GM10847 (cell line): ENCODE data around the gene APOA4.

Experiments used
- POLR2A ChIP-seq: IDR thresholded peaks from 2 replicates; pipeline ENCODE4 v1.6.1; 2011; ENCODE audit not compliant: insufficient read length; ENCODE audit errors: extremely low read depth

The APOA4 gene

DNA sequence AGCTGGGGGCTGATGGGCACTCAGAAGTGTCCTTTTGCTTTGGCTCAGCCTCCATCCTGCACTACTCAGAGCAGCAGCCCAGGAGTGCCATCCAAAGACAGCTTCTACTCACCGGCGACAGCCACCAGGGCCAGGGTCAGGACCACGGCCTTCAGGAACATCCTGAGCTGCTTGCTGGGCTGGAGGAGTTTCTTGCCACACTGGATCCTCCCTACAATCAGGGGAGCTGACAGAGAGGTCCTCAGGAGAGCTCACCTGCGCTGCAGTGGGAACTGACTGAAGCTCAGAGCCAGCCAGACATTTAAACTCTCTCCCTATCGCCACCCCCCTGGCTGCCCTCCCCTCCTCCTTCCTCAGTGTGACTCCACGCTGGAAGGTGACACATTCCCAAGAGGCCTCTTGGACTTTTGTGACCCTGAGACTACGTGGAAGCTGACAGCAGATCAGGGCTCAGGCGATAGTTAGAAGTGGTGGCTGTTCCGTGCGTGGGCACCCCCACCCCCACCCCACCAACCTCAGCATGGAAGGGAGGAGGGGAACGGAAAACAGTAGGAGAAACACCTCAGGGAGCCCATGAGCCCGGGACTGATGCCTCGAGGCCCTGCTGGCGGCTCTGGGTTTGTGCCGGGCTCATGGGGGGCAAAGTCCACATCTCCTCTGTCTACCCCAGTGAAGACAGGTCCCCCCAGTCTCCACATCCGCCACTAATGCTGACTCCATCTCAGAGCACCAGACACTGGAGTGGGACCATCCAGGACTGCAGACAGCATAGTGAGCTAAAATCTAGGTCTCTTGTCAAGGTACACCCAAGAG lies at the start of gene APOA4:
Gene APOA4 (minus strand): TSS at position 274 of the 813 bp plus-strand sequence. CDS start 113 bp downstream, at position 161.
- TF ChIP-seq POLR2A, result no peak

DNA sequence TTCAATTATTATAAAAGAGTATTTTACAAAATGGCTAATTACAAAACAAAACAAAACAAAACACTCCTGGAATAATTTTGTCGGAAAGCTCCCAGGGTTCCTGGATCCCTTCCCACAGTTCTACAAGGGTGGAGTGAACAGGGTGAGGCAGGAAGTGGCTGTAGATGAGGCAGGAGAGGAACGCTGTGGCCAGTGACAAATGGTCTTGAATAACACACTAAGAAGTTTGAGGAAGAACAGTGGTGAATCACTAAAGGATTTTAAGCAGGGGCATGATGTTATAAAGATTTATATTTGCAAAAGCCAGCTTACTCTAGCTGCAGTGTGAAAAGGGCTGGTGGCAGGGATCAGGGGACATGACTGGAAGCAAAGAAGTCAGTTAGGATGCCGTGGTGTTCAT lies 48.1 kb upstream of the APOA4 start:
- no peak for TF ChIP-seq POLR2A

DNA sequence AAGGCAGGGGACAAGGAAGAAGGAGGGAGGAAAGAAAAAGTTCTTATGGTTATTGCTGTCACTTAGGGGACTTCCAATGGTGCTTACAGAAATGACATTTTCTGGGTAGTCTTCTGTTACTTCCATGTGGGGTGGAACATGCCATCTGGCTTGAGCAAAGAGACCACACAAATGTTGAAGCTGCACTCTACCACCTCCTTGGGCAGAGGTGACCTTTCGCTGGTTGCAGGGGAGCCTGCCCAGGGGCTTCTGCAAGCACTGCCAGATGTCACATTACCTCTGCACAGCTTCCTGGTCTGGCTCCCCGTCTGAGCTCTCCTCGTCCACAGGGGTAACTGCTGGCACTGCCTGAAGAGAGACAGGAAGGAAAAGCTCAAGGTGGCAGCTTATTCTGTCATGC lies 47.0 kb upstream of the APOA4 start:
- no peak for TF ChIP-seq POLR2A

DNA sequence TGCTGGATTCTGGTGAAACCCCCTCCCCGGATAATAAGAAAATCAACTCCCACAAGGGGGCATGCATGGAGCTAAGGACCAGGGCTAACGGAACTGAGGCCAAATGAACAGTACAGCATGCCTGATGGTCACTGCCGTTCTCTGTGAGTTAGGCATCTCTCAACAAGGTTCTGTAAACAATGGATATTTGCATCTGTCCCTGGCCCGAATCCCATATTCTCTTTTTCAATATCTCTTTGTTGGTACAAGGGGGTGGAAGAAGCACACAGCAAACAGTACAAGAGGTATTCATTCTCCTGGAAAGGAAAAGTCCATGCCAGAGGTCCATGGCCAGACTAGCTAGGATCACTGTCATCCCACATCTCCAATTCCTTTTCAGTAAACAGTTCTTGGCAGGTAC lies 46.5 kb upstream of the APOA4 start:
- no peak for TF ChIP-seq POLR2A

DNA sequence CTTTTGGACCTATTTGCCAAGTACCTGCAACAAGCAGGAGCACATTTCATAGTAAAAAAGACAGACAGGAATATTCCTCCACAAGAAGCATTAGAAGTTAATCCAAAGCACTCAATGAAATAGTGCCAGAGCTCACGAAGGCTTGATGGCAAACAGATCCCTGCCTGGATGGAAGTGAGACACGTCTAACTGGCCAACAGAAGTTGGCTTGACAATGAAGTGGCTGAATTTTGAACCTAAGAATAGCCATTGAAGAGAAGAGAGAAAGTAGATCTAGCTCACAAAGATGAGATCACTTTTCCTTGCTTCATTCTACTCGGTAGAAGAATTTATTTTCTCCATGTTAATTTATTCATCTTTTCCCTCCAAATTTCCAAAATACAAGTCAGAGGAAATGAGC lies 45.0 kb upstream of the APOA4 start:
- no peak for TF ChIP-seq POLR2A

DNA sequence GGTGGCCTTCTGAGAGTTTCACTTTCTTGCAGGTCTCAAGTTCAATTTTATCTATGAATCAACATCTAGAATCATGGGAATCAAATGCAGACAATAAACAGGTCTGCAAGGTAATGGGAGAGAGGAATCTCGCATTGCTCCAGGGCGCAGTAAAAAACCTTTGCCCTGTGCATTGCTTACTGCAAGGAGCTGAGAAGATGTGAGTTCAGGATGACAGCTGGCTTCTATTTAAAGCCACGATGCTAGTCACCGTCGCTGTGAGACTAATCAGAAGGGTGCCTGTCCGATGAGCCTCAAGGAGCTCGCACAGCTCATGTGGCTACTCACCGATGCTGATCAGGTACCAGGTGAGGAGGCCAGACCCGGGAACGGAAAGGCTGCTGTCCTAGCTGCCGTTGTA lies 44.5 kb upstream of the APOA4 start:
- TF ChIP-seq POLR2A, result no peak

DNA sequence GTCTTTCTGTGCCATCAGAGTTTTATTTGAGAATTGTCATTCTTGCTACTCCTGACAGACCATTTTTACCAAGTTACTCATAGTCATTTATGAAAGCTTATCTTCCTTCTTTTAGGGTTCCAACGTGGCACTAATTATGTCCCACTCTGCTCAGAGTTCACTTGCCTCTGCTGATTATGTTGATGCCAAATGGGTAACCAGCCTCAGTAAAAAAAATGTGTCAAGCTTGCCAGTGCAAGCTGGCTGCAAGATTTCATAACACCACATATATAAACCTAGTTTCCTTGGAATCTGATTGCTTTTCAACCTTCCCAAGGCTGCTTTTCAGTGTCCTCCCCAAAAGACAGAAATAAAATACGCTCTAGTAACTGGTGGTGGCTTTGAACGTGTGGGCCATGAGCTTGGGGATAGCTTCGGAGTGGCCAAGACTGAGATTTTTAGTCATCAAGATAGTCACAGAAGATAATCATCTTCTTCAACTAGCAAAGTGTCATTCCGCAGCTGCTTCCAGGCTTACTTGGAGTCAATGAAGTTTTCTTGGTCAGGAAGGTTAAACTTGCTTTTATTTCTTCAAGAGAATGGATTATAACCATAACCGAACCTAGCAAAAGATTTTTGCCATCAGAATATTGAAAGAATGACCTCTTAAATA lies 43.8 kb upstream of the APOA4 start:
- TF ChIP-seq POLR2A, result no peak

DNA sequence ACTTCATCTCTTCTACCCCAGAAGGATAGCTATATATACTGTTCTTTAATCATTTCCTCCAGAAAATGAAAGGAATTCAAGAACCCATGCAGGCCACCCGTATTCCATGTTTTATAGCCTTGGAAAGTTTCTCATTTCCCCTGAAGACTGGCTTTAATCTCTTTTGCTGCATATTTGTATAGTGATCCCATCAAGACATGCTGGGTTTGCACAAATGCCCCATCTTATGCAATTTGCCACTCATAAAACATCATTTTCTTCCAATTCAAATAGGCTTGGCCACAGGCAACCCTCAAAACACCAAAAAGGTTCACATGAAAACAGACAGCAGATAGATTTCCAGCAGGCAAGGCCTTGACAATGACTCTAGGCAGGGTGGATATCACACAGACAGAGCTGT lies 42.6 kb upstream of the APOA4 start:
- TF ChIP-seq POLR2A, result no peak

DNA sequence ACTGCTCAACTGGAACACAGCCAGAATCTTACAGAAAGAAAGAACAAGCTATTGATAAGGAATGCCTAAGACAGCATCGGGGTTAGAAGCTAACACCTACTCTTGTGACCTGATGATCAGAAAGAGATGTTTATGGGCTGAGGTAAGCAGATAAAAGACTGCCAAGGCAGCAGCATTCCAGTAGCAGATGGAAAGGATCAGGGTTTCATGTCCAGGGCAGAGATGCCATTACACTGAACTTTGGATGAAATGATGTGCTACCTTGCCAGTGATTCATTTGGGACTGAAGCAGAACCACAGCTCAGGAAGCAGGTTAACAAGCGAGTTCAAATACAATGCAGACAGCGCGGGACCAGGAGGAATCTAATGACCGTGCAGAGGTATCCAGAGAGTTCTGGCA lies 41.4 kb upstream of the APOA4 start:
- TF ChIP-seq POLR2A, result no peak

DNA sequence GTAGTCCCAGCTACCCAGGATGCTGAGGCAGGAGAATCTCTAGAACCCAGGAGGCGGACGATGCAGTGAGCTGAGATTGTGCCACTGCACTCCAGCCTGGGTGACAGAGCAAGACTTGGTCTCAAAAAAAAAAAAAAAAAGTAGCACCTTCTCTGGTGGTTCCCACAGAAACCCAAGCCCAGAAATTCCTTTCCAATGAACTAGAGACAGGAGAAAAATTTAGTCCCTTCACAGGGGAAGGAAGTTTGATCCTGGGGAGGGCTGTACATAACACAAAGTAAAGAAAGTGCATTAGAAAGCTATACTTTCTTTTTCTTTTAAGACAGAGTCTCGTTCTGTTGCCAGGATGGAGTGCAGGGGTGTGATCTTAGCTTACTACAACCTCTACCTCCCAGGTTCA lies 39.8 kb upstream of the APOA4 start:
- no peak for TF ChIP-seq POLR2A

DNA sequence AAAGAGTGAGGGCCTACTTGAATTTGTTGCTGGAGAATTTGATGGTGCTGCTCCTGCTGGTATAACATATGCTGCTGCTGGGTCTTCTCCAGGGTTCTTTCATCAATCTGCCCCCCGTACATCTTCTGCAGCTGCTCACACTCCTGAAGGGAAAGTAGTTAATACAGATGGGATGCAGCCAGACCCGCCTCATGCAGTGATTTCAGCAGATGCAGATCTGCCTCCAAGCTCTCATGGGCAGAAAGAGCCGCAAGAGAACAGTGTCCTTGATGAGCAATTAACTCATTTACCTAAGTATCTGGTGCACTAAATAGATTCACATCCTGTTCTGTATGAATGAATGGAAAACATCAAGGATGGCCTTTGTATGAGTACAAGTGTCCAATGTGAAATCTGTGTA lies 39.1 kb upstream of the APOA4 start:
- TF ChIP-seq POLR2A, result no peak

DNA sequence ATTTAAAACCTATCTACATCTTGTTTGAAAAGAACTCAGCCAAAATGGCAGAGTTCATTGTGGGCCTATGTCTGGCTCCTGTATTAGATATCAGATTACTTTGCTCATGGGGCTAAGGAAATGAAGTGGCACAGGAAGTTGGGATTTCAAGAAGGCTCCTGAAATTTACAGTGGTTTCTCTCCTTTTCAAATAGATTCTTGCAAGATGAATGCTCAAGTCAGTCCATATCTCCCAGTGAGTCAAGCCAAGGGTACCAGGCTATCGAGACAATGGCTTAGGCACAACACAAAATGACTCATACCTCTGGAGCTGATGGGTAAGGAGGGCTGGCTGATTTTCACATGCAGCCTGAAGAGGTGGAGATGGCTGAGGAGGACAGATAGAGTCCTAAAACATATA lies 38.4 kb upstream of the APOA4 start:
- TF ChIP-seq POLR2A, result no peak

DNA sequence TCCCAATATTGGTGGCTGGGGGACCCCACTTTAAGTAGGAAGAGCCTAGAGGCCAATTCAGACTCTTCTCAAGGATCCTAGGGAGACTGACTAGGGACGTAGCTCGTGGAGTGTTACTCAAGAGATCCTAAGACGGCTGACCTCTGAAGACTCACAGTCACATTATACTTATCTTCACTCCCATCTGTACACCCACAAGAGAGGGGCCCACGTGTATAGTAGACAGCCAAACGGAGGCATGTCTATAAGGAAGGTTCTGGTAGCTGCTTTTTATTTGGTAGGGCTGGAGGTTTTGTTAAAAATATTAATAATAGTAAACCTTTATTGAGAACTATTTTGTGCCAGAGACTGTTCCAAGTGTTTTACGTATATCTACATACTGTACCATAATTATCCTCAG lies 37.2 kb upstream of the APOA4 start:
- no peak for TF ChIP-seq POLR2A

DNA sequence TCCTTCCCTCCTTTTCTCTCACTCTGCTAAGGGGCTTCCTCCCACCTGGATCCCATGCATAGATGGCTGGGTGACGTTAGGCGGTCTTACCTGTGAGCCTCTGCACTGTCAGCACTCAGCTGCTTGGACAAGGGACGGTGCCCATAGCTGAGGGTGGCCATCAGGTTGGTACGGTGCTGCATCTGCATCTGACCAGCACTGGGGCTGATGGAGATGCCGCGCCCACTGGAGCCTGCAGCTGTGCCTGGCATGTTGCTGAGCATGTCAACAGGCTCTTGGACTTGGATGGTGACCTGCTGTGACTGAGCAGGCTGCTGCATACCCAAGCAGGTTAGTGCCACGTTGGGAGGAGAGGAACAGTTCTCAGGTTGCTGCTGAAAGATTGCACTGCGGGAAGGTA lies 36.1 kb upstream of the APOA4 start:
- no peak for TF ChIP-seq POLR2A

DNA sequence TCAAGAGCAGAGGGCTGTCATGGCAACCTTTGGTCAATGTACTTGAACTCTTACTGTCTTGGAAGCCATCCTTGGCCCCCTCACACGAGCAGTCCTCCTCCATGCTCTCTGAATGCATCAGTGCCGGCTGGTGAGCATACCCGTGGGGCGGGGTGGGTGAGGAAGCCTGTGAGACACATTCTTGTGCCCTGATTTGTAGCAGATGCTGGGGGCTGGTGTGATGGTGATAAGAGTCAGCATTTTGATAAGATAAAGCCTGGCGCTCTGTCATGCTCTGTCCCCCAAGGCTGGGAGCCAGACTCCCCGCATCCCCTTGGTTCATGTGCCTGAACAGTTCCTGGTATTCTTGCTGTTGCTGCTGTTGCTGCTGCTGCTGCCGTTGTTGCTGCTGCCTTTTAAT lies 34.8 kb upstream of the APOA4 start:
- TF ChIP-seq POLR2A, result no peak

DNA sequence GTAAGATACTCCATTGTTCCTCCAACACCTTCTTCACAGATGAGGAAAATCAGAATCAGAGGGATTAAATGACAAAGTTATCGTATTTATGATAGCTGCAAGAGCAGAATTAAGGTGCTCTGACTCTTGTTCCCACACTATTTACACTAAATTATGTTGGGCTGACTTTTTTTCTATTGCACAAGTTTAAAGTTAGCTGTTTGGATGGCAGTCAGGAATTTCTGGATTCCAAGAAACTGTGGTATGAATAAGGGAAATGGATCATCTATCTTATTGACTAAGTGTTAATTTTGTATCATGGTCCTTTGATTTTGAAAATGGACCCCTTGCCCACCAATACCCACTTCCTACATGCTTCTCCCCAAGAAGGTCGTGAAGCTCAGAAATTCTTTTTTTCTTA lies 34.2 kb upstream of the APOA4 start:
- TF ChIP-seq POLR2A, result no peak

DNA sequence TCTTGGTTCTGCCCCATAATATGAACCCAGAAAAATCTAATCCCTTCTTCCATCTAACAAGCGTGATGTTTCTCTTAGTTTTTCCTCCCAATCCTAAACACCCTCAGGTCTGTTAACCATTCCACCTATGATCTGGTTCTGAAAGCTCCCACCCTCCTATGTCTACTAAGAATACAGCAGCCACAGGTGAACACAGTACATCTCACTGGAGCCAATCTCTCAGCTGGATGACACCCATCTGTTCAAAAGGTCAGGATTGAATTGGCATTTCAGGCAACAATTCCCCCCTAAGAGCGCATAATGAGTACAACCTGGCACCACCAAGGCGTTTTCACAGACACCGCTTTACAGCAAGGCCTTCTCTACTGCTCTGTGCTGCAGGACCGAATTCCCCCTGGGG lies 33.3 kb upstream of the APOA4 start:
- TF ChIP-seq POLR2A, result no peak
